HepG2 (cell line): ENCODE results near the gene SLC4A2. TPM values are rescaled to one million over a fixed set of nuclear protein-coding genes. Genes with fewer than 3 reads are reported as not detected.

Experiments
- CSRNP2 ChIP-seq: sonication (generic); formaldehyde crosslinking; conservative IDR thresholded peaks from 2 replicates; pipeline ENCODE4 v1.8.0; 2022; ENCODE audit warnings: low read depth, missing genetic modification reagents
- HOXA3 ChIP-seq: sonication (generic); formaldehyde crosslinking; IDR thresholded peaks from 2 replicates; pipeline ENCODE4 v1.5.0; 2020; ENCODE audit warnings: missing genetic modification reagents
- POLR2A ChIP-seq, 2 experiments: IDR thresholded peaks; 2 replicates each; pipeline ENCODE4 v1.6.1; 2011; ENCODE audit warnings: low read depth in 2 of 2, low read length in 2 of 2, mild to moderate bottlenecking in 1 of 2, moderate library complexity in 1 of 2; ENCODE audit not compliant: insufficient read depth in 1 of 2
- REPIN1 ChIP-seq: sonication (generic); formaldehyde crosslinking; IDR thresholded peaks from 2 replicates; pipeline ENCODE4 v1.8.0; 2022; ENCODE audit warnings: missing genetic modification reagents, low read depth, mild to moderate bottlenecking, borderline replicate concordance
- SMAD1 ChIP-seq: sonication (generic); formaldehyde crosslinking; IDR thresholded peaks from 2 replicates; pipeline ENCODE4 v1.4.0; 2020; ENCODE audit warnings: missing genetic modification reagents, low read depth, mild to moderate bottlenecking, borderline replicate concordance
- SYNCRIP ChIP-seq: fragments of 200-400 bp; formaldehyde crosslinking; IDR thresholded peaks from 2 replicates; pipeline ENCODE4 v1.6.1; 2018; ENCODE audit warnings: mild to moderate bottlenecking, low read depth, low read length; ENCODE audit not compliant: insufficient read depth
- U2AF1 ChIP-seq: fragments of 200-400 bp; formaldehyde crosslinking; optimal IDR thresholded peaks from 2 replicates; pipeline ENCODE3; 2017; ENCODE audit warnings: mild to moderate bottlenecking, low read depth, low read length
- ZBTB14 ChIP-seq: sonication (generic); formaldehyde crosslinking; IDR thresholded peaks from 2 replicates; pipeline ENCODE4 v1.4.0; 2020; ENCODE audit warnings: missing genetic modification reagents
- ZC3H4 ChIP-seq: sonication (generic); formaldehyde crosslinking; IDR thresholded peaks from 2 replicates; pipeline ENCODE4 v1.4.0; 2020; ENCODE audit warnings: missing genetic modification reagents, borderline replicate concordance
- ZKSCAN8 ChIP-seq: IDR thresholded peaks from 2 replicates; pipeline ENCODE4 v1.6.1; 2016; ENCODE audit warnings: borderline replicate concordance, missing genetic modification reagents, missing compliant biosample characterization
- ZNF124 ChIP-seq: sonication (generic); formaldehyde crosslinking; IDR thresholded peaks from 2 replicates; pipeline ENCODE4 v1.4.0; 2020; ENCODE audit warnings: missing genetic modification reagents
- ZNF142 ChIP-seq: sonication (generic); formaldehyde crosslinking; IDR thresholded peaks from 2 replicates; pipeline ENCODE4 v1.4.0; 2020; ENCODE audit warnings: missing genetic modification reagents
- ZNF431 ChIP-seq: sonication (generic); formaldehyde crosslinking; IDR thresholded peaks from 2 replicates; pipeline ENCODE4 v1.9.0; 2022; ENCODE audit warnings: missing genetic modification reagents, low read depth, mild to moderate bottlenecking, borderline replicate concordance
- ZNF691 ChIP-seq: sonication (generic); formaldehyde crosslinking; IDR thresholded peaks from 2 replicates; pipeline ENCODE4 v1.4.0; 2020; ENCODE audit warnings: missing genetic modification reagents, low read depth, mild to moderate bottlenecking, borderline replicate concordance
- ZNF761 ChIP-seq: sonication (generic); formaldehyde crosslinking; conservative IDR thresholded peaks from 2 replicates; pipeline ENCODE4 v1.4.0; 2020; ENCODE audit warnings: mild to moderate bottlenecking, missing genetic modification reagents
- ZNF800 ChIP-seq: sonication (generic); formaldehyde crosslinking; IDR thresholded peaks from 2 replicates; pipeline ENCODE4 v1.4.0; 2020; ENCODE audit warnings: missing genetic modification reagents
- polyA plus RNA-seq, 8 experiments: library from polyadenylated mRNA; depleted of rRNA in 3 of 8; stranded (reverse) in 7 of 8; unstranded in 1 of 8; fragments of >200 nt; fragmentation: Illumina TruSeq in 4 of 8; extraction: Trizol in 4 of 8; gene quantifications; 2 replicates each; pipeline versions ENCODE4 v1.2.1 to v1.2.3, GENCODE V29; 2011 to 2016; ENCODE audit warnings: low read depth in 4 of 8, missing spikeins in 1 of 8, mixed read lengths in 1 of 8; ENCODE audit not compliant: insufficient read depth in 1 of 8
- total RNA-seq, 5 experiments: library from RNA; depleted of rRNA; stranded (reverse); fragments of >200 nt; fragmentation: Illumina TruSeq; extraction: Trizol; gene quantifications; 2 replicates each; pipeline ENCODE4 v1.2.3, GENCODE V29; 2016; ENCODE audit warnings: low read depth in 1 of 5

The SLC4A2 gene
- total and polyA plus RNA-seq, 2 of the 13 experiments (the other 11 are each of a cell fraction or from before 2014, with no cell fraction given) = 51.9 to 73.4 TPM

- TF ChIP-seq ZNF800 (no peak), ZNF142 (CRISPR knock-in tag) (no peak), SYNCRIP (no peak), ZKSCAN8 (no peak), ZNF431 (CRISPR knock-in tag) (0 out of 2 replicates have a peak, but pooled peaks have one; percentile 39), ZNF761 (CRISPR knock-in tag) (no peak), POLR2A (IDR thresholded peaks at IDR 0.05; ENCODE audit: insufficient read depth in 1 of 2, low read depth in 2 of 2, low read length in 2 of 2) (peak in 1 of 2 experiments; percentile 58; a peak in 2 of 4 replicates), SMAD1 (peak; percentile 93; the same call in 1 of the 2 replicates), ZNF124 (CRISPR knock-in tag) (no peak), ZNF691 (CRISPR knock-in tag) (peak; percentile 79; the same call in 1 of the 2 replicates), ZC3H4 (no peak), CSRNP2 (CRISPR knock-in tag) (no peak), REPIN1 (CRISPR knock-in tag) (peak; percentile 46; the same call in 1 of the 2 replicates), U2AF1 (no peak), HOXA3 (CRISPR knock-in tag) (peak; percentile 58; the same call in 1 of the 2 replicates), ZBTB14 (CRISPR knock-in tag) (peak; percentile 83)
These were observed 26.6 kb downstream of the SLC4A2 start, which contains the start of gene AGAP3 (continued) for GRCh38 chr7:151085691-151086620.
